ENCODE measurements around the gene MPRIP. TPM values are rescaled to one million over a fixed set of nuclear protein-coding genes. Genes with fewer than 3 reads are reported as not detected.

Gene MPRIP, protein sequence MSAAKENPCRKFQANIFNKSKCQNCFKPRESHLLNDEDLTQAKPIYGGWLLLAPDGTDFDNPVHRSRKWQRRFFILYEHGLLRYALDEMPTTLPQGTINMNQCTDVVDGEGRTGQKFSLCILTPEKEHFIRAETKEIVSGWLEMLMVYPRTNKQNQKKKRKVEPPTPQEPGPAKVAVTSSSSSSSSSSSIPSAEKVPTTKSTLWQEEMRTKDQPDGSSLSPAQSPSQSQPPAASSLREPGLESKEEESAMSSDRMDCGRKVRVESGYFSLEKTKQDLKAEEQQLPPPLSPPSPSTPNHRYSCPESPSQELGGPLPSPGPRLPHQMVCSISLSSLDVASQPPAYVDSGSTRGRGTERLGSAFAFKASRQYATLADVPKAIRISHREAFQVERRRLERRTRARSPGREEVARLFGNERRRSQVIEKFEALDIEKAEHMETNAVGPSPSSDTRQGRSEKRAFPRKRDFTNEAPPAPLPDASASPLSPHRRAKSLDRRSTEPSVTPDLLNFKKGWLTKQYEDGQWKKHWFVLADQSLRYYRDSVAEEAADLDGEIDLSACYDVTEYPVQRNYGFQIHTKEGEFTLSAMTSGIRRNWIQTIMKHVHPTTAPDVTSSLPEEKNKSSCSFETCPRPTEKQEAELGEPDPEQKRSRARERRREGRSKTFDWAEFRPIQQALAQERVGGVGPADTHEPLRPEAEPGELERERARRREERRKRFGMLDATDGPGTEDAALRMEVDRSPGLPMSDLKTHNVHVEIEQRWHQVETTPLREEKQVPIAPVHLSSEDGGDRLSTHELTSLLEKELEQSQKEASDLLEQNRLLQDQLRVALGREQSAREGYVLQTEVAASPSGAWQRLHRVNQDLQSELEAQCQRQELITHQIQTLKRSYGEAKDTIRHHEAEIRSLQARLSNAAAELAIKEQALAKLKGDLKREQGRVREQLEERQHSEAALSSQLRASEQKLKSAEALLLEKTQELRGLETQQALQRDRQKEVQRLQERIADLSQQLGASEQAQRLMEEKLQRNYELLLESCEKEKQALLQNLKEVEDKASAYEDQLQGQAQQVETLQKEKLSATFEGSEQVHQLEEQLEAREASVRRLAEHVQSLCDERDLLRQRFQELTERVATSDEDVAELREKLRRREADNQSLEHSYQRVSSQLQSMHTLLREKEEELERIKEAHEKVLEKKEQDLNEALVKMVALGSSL (N-terminal part only)
- 100 to 1,000 TPM in 2 of 4 donors, 10 to 100 TPM in 2; 68.7 to 168 (median 99.7) TPM for total RNA-seq

DNA sequence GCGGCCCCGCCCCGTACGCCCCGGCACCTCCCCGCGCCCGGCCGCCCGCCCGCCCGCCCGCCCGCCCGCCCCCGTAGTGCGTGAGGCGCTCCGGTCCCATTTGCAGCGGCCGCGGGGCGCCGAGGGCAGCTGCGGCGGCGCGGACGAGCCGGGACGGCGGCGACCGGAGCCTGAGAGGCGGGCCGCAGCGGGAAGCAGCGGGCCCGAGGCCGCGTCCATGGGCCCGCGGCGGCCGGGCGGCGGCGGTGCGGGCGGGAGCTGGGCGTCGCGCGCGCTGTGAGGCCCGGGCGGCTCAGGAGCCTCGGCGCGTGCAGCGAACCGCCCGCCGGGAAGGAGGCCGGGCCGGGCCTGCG is at the start of gene MPRIP:
Gene MPRIP, plus strand, starts transcription at position 74 of the 353 bp plus-strand sequence. CDS start 392 bp downstream, outside the sequence.
- no peak for TF ChIP-seq CTCF (IDR thresholded peaks at IDR 0.05; ENCODE audit: low read depth)

DNA sequence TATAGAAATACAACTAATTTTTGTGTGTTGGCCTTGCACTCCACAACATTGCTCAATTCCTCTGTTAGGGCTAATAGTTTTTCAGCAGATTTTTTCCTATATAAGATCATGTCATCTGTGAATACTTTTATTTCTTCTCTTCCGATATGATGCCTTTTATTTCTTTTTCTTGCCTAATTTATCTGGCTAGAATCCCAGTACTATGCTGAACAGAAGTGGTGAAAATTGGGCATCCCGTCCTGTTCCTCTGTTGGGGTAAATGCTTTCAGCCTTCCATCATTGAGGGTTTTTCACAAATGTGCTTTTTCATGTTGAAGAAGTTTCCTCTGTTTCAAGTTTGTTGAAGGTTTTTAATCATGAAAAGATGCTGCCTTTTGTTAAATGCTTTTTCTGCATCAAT is 47.6 kb upstream of the MPRIP start:
- no peak for TF ChIP-seq CTCF (IDR thresholded peaks at IDR 0.05; ENCODE audit: low read depth)

DNA sequence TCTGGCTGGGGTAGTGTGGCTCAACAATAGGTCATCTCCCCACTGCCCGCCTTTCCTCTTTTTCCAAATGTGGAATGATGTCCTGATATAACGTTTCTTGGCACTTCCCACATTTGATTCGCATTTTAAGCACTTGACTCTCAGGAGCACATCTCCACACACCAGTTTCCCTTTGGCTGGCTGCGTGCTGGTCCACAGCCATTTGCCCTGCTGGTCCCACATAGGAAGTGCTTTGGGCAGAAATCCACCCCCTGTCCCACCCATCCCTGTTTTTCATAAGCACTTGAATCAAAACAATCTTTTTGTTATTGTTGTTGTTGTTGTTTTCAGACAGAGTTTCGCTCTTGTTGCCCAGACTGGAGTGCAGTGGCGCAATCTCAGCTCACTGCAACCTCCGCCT is 46.3 kb upstream of the MPRIP start:
- TF ChIP-seq CTCF (IDR thresholded peaks at IDR 0.05; ENCODE audit: low read depth): no peak

GRCh38 chr17:16997514-16998429 is 44.5 kb upstream of the MPRIP start:
- no peak for TF ChIP-seq CTCF (IDR thresholded peaks at IDR 0.05; ENCODE audit: low read depth)

DNA sequence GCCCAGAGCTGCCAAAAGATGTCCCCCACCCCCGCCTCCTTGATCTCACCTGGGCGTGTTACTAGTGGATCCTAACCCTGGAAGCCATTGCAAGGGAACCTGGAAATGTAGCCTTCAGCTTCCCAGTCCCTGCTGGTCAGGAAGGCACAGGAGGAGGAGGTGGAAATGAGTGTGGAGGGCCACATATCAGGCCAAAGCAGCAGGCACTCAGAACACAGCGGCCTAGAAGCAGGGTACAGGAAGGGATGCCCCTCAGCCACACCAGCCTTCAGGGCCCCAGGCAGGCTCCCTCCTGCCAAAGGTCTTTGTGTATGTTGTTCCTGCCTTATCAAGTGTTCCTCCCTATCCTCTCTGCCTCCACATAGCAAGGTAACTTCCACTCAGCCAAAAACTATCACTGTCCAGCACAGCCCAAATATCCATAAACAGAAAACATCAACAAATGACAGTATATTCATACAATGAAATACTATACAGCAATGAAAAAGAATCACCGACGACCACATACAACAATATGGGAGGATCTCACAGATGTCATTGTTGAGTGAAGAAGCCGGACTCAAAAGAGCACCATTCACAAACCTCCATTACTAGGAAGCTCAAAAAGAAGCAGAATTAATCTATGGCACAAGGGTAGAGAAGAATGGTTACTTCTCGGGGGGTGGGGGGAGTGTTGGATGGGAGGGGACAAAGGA is 42.2 kb upstream of the MPRIP start:
- no peak for TF ChIP-seq CTCF (IDR thresholded peaks at IDR 0.05; ENCODE audit: low read depth)

GRCh38 chr17:17001076-17001777 is 41.0 kb upstream of the MPRIP start:
- no peak for TF ChIP-seq CTCF (IDR thresholded peaks at IDR 0.05; ENCODE audit: low read depth)

All from subcutaneous adipose tissue (tissue), 4 donors.